ENCODE results near the gene PDE6A.

PDE6A gene

DNA sequence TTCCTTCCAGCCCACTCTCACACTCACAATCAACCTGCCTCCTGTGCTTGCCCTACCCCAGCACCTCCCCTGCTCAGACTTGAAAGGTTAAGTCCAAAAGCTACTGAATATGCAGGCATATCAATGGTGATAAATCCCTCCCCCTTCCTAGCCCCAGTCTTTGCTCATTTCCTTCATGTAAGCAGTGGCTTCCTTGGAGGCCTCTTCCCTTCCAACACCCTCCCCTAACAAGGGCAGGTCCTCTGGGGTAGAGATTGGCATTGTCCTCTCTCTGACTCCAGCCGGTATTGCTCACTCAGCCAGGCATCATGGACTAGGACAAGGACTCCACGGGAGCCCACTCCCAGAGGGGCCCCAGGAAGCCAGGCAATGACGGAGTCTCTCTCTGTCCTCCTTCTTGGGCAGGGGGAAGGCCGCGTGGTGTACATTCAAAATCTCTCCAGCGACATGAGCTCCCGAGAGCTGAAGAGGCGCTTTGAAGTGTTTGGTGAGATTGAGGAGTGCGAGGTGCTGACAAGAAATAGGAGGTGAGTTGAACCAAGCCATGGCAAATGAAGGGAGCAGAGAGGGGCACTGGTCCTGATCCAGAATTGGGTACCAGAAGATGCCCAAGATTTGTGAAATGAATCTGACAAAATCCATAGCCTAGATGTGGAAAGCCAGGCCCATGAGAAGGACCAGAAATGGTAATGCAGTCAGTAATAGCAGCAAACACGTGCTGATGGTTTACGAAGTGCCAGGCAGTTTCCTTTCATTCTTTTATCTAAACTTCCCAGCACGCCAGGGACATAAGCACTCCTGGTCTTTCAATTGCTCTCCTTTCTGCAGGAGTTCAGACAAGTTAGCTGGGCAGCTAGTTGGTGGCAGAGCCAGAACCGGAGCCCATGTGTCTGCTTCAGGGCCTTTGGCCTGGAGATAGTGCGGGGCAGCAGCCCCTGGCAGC is 102.5 kb downstream of the PDE6A start:
- Histone ChIP-seq H3K4me3 (ENCODE audit: low read depth, low read length) (no peak overlapping the region), H3K4me1 (ENCODE audit: control insufficient read depth, insufficient read depth, low read length) (no peaks in the 10 kb centered on the region), H3K36me3 (ENCODE audit: control insufficient read depth in 2 of 2, insufficient read depth in 1 of 2, low read length in 2 of 2) (peaks cover 4 to 13% of the 10 kb centered on the region in 2 experiments; a peak in 2 of 3 replicates), H3K9me3 (ENCODE audit: control insufficient read depth, insufficient read depth, low read depth, low read length) (no peaks in the 10 kb centered on the region), H3K27ac (ENCODE audit: extremely low read depth, low read depth, low read length) (no peak overlapping the region)
- ChIA-PET POLR2A (no interaction called here), CTCF (interaction anchor here (0.5 to 22.2 kb wide), 5 partner anchors 7 to 595 kb away, joined by 3 to 355 read pairs (median 5); no protein-coding TSS in a partner anchor)
- no peak for TF ChIP-seq ZNF555 (tag by site-specific recombination; conservative IDR thresholded peaks at IDR 0.05)

DNA sequence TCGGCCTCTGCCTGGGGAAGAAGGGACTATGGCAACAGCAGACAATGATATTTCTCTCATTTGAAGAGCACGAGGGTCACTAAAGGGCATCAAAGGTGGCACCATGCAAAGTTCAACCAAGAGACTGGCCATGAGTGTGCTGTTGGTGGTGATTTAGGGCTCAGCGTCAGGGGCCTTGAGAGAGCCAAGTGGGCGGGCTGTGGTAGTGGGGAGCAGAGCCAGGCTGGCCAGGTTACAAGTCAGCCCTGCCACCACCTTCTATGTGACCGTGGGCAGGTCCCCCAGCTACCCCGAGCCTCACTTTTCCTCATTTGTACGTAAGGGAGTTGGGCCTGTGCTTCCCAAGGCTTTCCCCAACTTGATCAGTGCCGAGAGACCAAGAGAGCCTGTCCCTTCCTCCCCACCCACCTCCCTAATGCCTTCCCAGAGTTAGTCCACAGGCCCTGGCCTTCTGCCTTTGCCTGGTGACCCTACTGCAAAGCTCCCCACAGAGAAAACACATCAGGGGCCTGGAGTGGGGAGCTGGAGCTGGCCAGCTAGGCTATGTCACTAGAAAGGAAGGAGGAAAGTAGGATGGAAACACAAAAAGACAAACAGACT is 104.3 kb downstream of the PDE6A start:
- Histone ChIP-seq H3K36me3 (ENCODE audit: control insufficient read depth in 2 of 2, insufficient read depth in 1 of 2, low read length in 2 of 2) (peaks cover 0 to 4% of the 10 kb centered on the region in 2 experiments; a peak in 1 of 3 replicates), H3K9me3 (ENCODE audit: control insufficient read depth, insufficient read depth, low read depth, low read length) (no peaks in the 10 kb centered on the region), H3K4me1 (ENCODE audit: control insufficient read depth, insufficient read depth, low read length) (no peaks in the 10 kb centered on the region), H3K4me3 (ENCODE audit: low read depth, low read length) (no peak overlapping the region), H3K27ac (ENCODE audit: extremely low read depth, low read depth, low read length) (no peak overlapping the region)
- CTCF ChIA-PET, result interaction anchor here (0.6 to 21.2 kb wide), 6 partner anchors 11 to 200 kb away, joined by 3 to 355 read pairs (median 204); partner anchors contain the start of gene SLC26A2
- peak; percentile 71 for TF ChIP-seq ZIC2 (tag by site-specific recombination; IDR thresholded peaks at IDR 0.05)
- no peak for TF ChIP-seq ZNF169 (tag by site-specific recombination; IDR thresholded peaks at IDR 0.05)
- POLR2A ChIA-PET, result no interaction called here

DNA sequence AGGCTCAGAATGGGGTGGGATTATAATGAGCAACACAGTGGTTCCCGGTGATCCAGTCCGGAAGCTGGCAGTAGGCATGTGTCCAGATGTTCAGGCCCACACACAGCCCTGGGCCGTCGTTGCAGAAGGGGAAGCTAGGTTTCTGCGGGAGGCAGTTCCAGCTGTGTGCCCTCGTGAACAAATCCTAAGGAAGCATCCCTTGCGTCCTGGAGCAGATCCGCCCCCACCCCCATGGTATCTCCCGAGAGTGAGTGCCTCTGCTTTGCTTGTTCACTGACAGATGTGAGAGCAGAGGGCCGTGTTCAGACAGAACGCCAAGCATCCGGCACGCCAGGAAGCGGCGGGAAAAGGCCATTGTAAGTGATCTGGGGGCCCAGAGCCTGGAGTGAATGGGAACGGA is 104.8 kb downstream of the PDE6A start:
- H3K4me3 ChIP-seq (ENCODE audit: low read depth, low read length), result no peak overlapping the region
- peaks cover 0 to 5% of the 10 kb centered on the region in 2 experiments; a peak in 1 of 3 replicates for H3K36me3 ChIP-seq (ENCODE audit: control insufficient read depth in 2 of 2, insufficient read depth in 1 of 2, low read length in 2 of 2)
- no peak overlapping the region for H3K27ac ChIP-seq (ENCODE audit: extremely low read depth, low read depth, low read length)
- H3K4me1 ChIP-seq (ENCODE audit: control insufficient read depth, insufficient read depth, low read length), result no peaks in the 10 kb centered on the region
- TF ChIP-seq, protein P1, sequence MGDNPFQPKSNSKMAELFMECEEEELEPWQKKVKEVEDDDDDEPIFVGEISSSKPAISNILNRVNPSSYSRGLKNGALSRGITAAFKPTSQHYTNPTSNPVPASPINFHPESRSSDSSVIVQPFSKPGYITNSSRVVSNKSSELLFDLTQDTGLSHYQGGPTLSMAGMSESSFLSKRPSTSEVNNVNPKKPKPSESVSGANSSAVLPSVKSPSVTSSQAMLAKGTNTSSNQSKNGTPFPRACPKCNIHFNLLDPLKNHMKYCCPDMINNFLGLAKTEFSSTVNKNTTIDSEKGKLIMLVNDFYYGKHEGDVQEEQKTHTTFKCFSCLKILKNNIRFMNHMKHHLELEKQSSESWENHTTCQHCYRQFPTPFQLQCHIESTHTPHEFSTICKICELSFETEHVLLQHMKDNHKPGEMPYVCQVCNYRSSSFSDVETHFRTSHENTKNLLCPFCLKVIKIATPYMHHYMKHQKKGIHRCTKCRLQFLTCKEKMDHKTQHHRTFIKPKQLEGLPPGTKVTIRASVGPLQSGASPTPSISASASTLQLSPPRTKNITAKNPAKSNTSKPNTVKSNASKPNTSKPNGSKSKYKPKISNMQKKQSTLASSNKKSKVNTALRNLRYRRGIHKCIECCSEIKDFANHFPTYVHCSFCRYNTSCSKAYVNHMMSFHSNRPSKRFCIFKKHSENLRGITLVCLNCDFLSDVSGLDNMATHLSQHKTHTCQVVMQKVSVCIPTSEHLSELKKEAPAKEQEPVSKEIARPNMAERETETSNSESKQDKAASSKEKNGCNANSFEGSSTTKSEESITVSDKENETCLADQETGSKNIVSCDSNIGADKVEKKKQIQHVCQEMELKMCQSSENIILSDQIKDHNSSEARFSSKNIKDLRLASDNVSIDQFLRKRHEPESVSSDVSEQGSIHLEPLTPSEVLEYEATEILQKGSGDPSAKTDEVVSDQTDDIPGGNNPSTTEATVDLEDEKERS (tag by site-specific recombination; IDR thresholded peaks at IDR 0.05), result no peak
- TF ChIP-seq ZNF404 (tag by site-specific recombination; IDR thresholded peaks at IDR 0.05) (no peak), ZNF16 (tag by site-specific recombination; IDR thresholded peaks at IDR 0.05; ENCODE audit: low read depth) (no peak), ZBTB17 (tag by site-specific recombination; IDR thresholded peaks at IDR 0.05) (no peak), ZNF76 (tag by site-specific recombination; IDR thresholded peaks at IDR 0.05; ENCODE audit: borderline replicate concordance, low read depth) (no peak), SCRT2 (tag by site-specific recombination; IDR thresholded peaks at IDR 0.05) (no peak)
- H3K9me3 ChIP-seq (ENCODE audit: control insufficient read depth, insufficient read depth, low read depth, low read length), result no peaks in the 10 kb centered on the region
- ChIA-PET POLR2A (interaction anchor here (1.2 kb wide), 1 partner anchor 121 kb away, joined by 3 read pairs; the partner anchor contains the start of gene SLC26A2), CTCF (interaction anchor here (0.7 to 21.2 kb wide), 7 partner anchors 10 to 200 kb away, joined by 3 to 355 read pairs (median 175); partner anchors contain the start of gene SLC26A2)

DNA sequence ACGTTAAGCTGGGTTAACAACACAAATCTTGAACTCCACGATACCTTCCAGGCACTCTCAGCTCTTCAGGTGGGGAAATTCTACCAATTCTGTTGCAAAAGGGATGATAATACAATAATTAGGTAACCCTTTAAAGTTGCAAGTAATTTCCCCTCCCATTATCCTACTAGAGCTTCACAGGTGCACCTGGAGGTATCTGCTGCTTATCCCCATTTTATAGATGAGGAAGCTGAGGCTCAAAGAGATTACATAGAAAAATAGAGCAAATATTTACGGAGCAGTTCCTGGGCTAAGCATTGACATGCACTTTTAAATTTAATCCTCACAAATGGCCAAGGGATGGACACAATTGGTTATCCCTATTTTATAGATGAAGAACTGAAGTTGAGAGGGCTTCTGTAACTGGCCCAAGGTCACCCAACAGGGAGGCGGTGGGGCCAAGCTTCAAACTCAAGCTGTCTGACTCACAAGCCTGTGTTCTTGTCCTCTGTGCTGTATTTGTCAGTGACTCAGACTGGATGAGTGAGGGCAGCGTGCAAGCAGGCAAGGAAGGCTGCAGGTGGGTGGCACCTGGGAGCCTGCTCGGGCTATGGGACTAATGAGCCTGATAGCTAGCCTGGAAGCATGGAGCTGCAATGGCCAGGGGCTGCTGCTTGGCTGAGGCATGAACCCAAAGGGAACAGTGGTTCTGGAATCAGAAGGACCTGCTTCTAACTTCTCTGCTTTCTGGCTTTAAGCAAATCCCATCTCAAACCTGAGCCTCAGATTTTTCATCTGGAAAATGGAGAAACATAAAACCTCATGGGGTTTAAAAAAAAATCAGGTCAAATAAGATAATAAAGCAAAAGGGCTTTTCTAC is 105.5 kb downstream of the PDE6A start:
- Histone ChIP-seq H3K4me1 (ENCODE audit: control insufficient read depth, insufficient read depth, low read length) (no peaks in the 10 kb centered on the region), H3K4me3 (ENCODE audit: low read depth, low read length) (no peak overlapping the region), H3K9me3 (ENCODE audit: control insufficient read depth, insufficient read depth, low read depth, low read length) (no peaks in the 10 kb centered on the region), H3K36me3 (ENCODE audit: control insufficient read depth in 2 of 2, insufficient read depth in 1 of 2, low read length in 2 of 2) (peaks cover 0 to 5% of the 10 kb centered on the region in 2 experiments; a peak in 1 of 3 replicates), H3K27ac (ENCODE audit: extremely low read depth, low read depth, low read length) (no peak overlapping the region)
- ChIA-PET CTCF (interaction anchor here (0.6 to 21.2 kb wide), 20 partner anchors 9 to 220 kb away, joined by 3 to 355 read pairs (median 4); partner anchors contain the start of genes HMGXB3 and SLC26A2), POLR2A (interaction anchor here (0.6 to 1.7 kb wide), 3 partner anchors 121 to 166 kb away, joined by 3 to 5 read pairs (median 3); partner anchors contain the start of gene SLC26A2)
- TF ChIP-seq ZNF549 (tag by site-specific recombination; IDR thresholded peaks at IDR 0.05), result no peak
- TF ChIP-seq, protein P2, sequence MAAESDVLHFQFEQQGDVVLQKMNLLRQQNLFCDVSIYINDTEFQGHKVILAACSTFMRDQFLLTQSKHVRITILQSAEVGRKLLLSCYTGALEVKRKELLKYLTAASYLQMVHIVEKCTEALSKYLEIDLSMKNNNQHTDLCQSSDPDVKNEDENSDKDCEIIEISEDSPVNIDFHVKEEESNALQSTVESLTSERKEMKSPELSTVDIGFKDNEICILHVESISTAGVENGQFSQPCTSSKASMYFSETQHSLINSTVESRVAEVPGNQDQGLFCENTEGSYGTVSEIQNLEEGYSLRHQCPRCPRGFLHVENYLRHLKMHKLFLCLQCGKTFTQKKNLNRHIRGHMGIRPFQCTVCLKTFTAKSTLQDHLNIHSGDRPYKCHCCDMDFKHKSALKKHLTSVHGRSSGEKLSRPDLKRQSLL (tag by site-specific recombination; IDR thresholded peaks at IDR 0.05), result no peak
- TF ChIP-seq ZNF138 (tag by site-specific recombination; IDR thresholded peaks at IDR 0.05; ENCODE audit: borderline replicate concordance), result no peak
- TF ChIP-seq, protein P1 (tag by site-specific recombination; IDR thresholded peaks at IDR 0.05), result no peak
- no peak for TF ChIP-seq ZNF791 (tag by site-specific recombination; IDR thresholded peaks at IDR 0.05)

Measured in HEK293 (cell line).